SK-N-MC (cell line): Measurements from ENCODE around the gene DCHS1.

Source experiments
- EZH2 ChIP-seq: fragments of 200-600 bp; sonication (generic); IDR thresholded peaks from one replicate; pipeline ENCODE4 v1.6.1; 2017; ENCODE audit warnings: antibody characterized with exemption
- FOXP2 ChIP-seq: optimal IDR thresholded peaks from 2 replicates; pipeline ENCODE3; 2011; ENCODE audit warnings: mild to moderate bottlenecking, moderate library complexity; ENCODE audit not compliant: insufficient read depth; ENCODE audit errors: extremely low read length, control extremely low read depth
- POLR2AphosphoS5 ChIP-seq: IDR thresholded peaks from 2 replicates; pipeline ENCODE4 v1.6.1; 2012; ENCODE audit warnings: mild to moderate bottlenecking, low read depth, low read length, borderline replicate concordance

GRCh38 chr11:6632116-6633073 is 23.2 kb downstream of the DCHS1 start:
- TF ChIP-seq EZH2: no peak
- TF ChIP-seq POLR2AphosphoS5: no peak
- TF ChIP-seq FOXP2: no peak
